Cardiac fibroblast (primary cell): ENCODE data around the gene DNAAF8.

ENCODE experiments used
- DNase-seq, 2 donors: peaks; one replicate each; pipeline versions ENCODE4 v3.0.0 to v3.0.0-alpha.2; 2010; ENCODE audit warnings: low read depth in 2 of 2
- H3K4me3 ChIP-seq, 2 donors: replicated peaks in 1 of 2; 1 replicate in 1 of 2; 2 replicates in 1 of 2; pipeline ENCODE4 v1.5.1; 2011; ENCODE audit warnings: low read depth in 2 of 2, low read length in 2 of 2, mild to moderate bottlenecking in 2 of 2, moderate library complexity in 1 of 2
- CTCF ChIP-seq: IDR thresholded peaks from one replicate; pipeline ENCODE4 v1.5.1; 2011; ENCODE audit warnings: low read depth, mild to moderate bottlenecking, low read length, inconsistent platforms

DNAAF8 gene

GRCh38 chr16:4687946-4688673 is 46.2 kb upstream of the DNAAF8 start:
- DNase-seq = no peak
- no peak for TF ChIP-seq CTCF

GRCh38 chr16:4688674-4689045 is 45.7 kb upstream of the DNAAF8 start:
- TF ChIP-seq CTCF = no peak
- H3K4me3 ChIP-seq = no peak overlapping the region
- no peak for DNase-seq

More at GRCh38 chr16:4687946-4688673, 46.2 kb upstream of the DNAAF8 start:
- no peak overlapping the region for H3K4me3 ChIP-seq

GRCh38 chr16:4689091-4689671 is 45.2 kb upstream of the DNAAF8 start:
- no peak for TF ChIP-seq CTCF
- no peak for DNase-seq
- H3K4me3 ChIP-seq = no peak overlapping the region

GRCh38 chr16:4689864-4690704 is 44.3 kb upstream of the DNAAF8 start:
- no peak overlapping the region for H3K4me3 ChIP-seq
- no peak for DNase-seq
- TF ChIP-seq CTCF = no peak

GRCh38 chr16:4690946-4691665 is 43.2 kb upstream of the DNAAF8 start:
- H3K4me3 ChIP-seq = no peak overlapping the region
- TF ChIP-seq CTCF = no peak
- no peak for DNase-seq

- no peak for DNase-seq
- H3K4me3 ChIP-seq = no peak overlapping the region
- no peak for TF ChIP-seq CTCF
These were observed 42.5 kb upstream of the DNAAF8 start for GRCh38 chr16:4691666-4692412.
